Stimulated activated CD4-positive, alpha-beta T cell treated with anti-CD3 and anti-CD28 coated beads, Interleukin-2, amount 100 ng/mL, for 48 hours (primary cell): ENCODE results near the gene CEMIP.

Experiments used
- DNase-seq, 2 donors: peaks; one replicate each; pipeline ENCODE4 v3.0.0-alpha.2; 2020

CEMIP gene

GRCh38 chr15:80823995-80824394, 44.8 kb downstream of the CEMIP start:
- no peak for DNase-seq

- no peak for DNase-seq
These were observed 46.3 kb downstream of the CEMIP start for GRCh38 chr15:80825361-80826030.

- DNase-seq, result no peak
These were observed 49.6 kb downstream of the CEMIP start for GRCh38 chr15:80828796-80829195.

GRCh38 chr15:80830677-80831076, 51.5 kb downstream of the CEMIP start:
- no peak for DNase-seq

GRCh38 chr15:80831192-80831591, 52.0 kb downstream of the CEMIP start:
- no peak for DNase-seq

GRCh38 chr15:80831606-80832224, 52.5 kb downstream of the CEMIP start:
- DNase-seq, result no peak

GRCh38 chr15:80832686-80833085, 53.5 kb downstream of the CEMIP start:
- DNase-seq, result no peak

- DNase-seq, result no peak
These were observed 55.2 kb downstream of the CEMIP start for GRCh38 chr15:80834402-80834801.

- DNase-seq, result no peak
These were observed 55.7 kb downstream of the CEMIP start for GRCh38 chr15:80834906-80835305.

GRCh38 chr15:80835336-80835735, 56.2 kb downstream of the CEMIP start:
- no peak for DNase-seq

- DNase-seq, result no peak
These were observed 57.1 kb downstream of the CEMIP start for GRCh38 chr15:80836223-80836622.

GRCh38 chr15:80837006-80837405, 57.8 kb downstream of the CEMIP start:
- DNase-seq, result no peak

GRCh38 chr15:80838012-80838411, 58.8 kb downstream of the CEMIP start:
- no peak for DNase-seq

- DNase-seq, result no peak
These were observed 59.5 kb downstream of the CEMIP start for GRCh38 chr15:80838666-80839065.

- DNase-seq, result no peak
These were observed 60.6 kb downstream of the CEMIP start for GRCh38 chr15:80839764-80840130.

- DNase-seq, result no peak
These were observed 61.3 kb downstream of the CEMIP start for GRCh38 chr15:80840182-80841130.

- DNase-seq, result no peak
These were observed 62.4 kb downstream of the CEMIP start for GRCh38 chr15:80841541-80841940.

GRCh38 chr15:80844011-80844732, 65.0 kb downstream of the CEMIP start:
- no peak for DNase-seq

- no peak for DNase-seq
These were observed 67.1 kb downstream of the CEMIP start for GRCh38 chr15:80846031-80846815.

GRCh38 chr15:80849308-80849707, 70.1 kb downstream of the CEMIP start:
- no peak for DNase-seq

- no peak for DNase-seq
These were observed 71.8 kb downstream of the CEMIP start for GRCh38 chr15:80850941-80851451.

GRCh38 chr15:80852676-80853075, 73.5 kb downstream of the CEMIP start:
- DNase-seq, result no peak
